ENCODE results near the gene SYCE3. TPM values are rescaled to one million over a fixed set of nuclear protein-coding genes. Genes with fewer than 3 reads are reported as not detected.

Gene SYCE3
- total and polyA plus RNA-seq, 9 of the 15 experiments (the other 6 are each of a cell fraction or from before 2014, with no cell fraction given) = 0.56 TPM; not detected in 8

DNA sequence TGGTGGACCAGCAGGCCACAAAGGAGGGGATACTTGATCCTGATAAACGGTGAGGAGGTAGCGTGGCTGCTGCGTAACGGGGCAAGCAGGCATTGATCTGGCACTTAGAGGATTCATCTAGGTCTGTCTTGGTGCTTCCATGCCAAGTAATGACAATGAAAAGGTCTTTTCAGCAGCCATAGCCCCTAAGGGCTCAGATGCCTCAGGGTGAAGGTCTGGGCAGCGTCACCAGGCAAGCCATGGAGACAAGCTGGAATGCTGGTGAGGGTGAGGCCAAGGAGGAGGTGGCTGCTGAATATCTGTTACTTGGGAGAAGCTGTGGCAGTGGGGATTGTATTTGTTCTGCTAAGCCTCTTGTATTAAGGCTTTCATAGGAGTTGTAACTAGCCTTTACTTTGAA, 24.7 kb upstream of the SYCE3 start:
- intact Hi-C loops (cut with micrococcal nuclease) (no loop called here), in situ Hi-C loops (cut with MboI) (no loop called here)
- H3K4me1 ChIP-seq (replicated peaks in 1 of 2; ENCODE audit: control insufficient read depth in 2 of 2, insufficient read depth in 2 of 2, low read length in 2 of 2) = peaks cover 10% of the 10 kb centered on the region in 2 experiments; a peak in 4 of 5 replicates
- H4K20me1 ChIP-seq (replicated peaks; ENCODE audit: control insufficient read depth, insufficient read depth, low read length) = no peaks in the 10 kb centered on the region
- no peaks in the 10 kb centered on the region for H3K36me3 ChIP-seq (ENCODE audit: control insufficient read depth, insufficient read depth, low read length)
- no TSS peak for BruUV-seq (replicated peaks)
- H3K4me2 ChIP-seq (ENCODE audit: insufficient read depth, low read length) = no peak overlapping the region
- ChIA-PET POLR2A (interaction anchor here (2.7 kb wide), 1 partner anchor 21 kb away, joined by 8 read pairs; no protein-coding TSS in a partner anchor), CTCF (ENCODE audit: low intra/inter-chr PET ratio) (no interaction called here)
- no peaks in the 10 kb centered on the region for H3K79me2 ChIP-seq (ENCODE audit: control insufficient read depth, insufficient read depth, low read length)
- no peak overlapping the region for H2AFZ ChIP-seq (ENCODE audit: low read depth, low read length)
- H3K27ac ChIP-seq (ENCODE audit: extremely low read depth, low read depth, low read length) = no peak overlapping the region
- H3K9me1 ChIP-seq (ENCODE audit: control insufficient read depth, insufficient read depth, low read length) = no peaks in the 10 kb centered on the region
- H3K4me3 ChIP-seq = no peak overlapping the region
- no peak overlapping the region for H3K9ac ChIP-seq (ENCODE audit: insufficient read depth in 1 of 2, low read depth in 2 of 2, low read length in 2 of 2)
- TF ChIP-seq ETV1 (tag; conservative IDR thresholded peaks at IDR 0.05; ENCODE audit: low read depth) (no peak), TOE1 (IDR thresholded peaks at IDR 0.05; ENCODE audit: borderline replicate concordance) (no peak), TOE1 (CRISPR knock-in tag; IDR thresholded peaks at IDR 0.05; ENCODE audit: borderline replicate concordance, low read depth) (no peak), SPI1 (IDR thresholded peaks at IDR 0.05; ENCODE audit: borderline replicate concordance, low read depth, low read length) (no peak), JUN (IDR thresholded peaks at IDR 0.05; ENCODE audit: borderline replicate concordance, low read depth, low read length) (no peak), JUN (CRISPR knock-in tag; IDR thresholded peaks at IDR 0.05; ENCODE audit: borderline replicate concordance) (no peak), TCF7 (IDR thresholded peaks at IDR 0.05; ENCODE audit: borderline replicate concordance) (no peak), ZBTB7A (IDR thresholded peaks at IDR 0.05; ENCODE audit: borderline replicate concordance, control insufficient read depth, low read depth, low read length) (no peak), ZNF76 (CRISPR knock-in tag; IDR thresholded peaks at IDR 0.05; ENCODE audit: borderline replicate concordance) (no peak)
- TF ChIP-seq, protein P1, sequence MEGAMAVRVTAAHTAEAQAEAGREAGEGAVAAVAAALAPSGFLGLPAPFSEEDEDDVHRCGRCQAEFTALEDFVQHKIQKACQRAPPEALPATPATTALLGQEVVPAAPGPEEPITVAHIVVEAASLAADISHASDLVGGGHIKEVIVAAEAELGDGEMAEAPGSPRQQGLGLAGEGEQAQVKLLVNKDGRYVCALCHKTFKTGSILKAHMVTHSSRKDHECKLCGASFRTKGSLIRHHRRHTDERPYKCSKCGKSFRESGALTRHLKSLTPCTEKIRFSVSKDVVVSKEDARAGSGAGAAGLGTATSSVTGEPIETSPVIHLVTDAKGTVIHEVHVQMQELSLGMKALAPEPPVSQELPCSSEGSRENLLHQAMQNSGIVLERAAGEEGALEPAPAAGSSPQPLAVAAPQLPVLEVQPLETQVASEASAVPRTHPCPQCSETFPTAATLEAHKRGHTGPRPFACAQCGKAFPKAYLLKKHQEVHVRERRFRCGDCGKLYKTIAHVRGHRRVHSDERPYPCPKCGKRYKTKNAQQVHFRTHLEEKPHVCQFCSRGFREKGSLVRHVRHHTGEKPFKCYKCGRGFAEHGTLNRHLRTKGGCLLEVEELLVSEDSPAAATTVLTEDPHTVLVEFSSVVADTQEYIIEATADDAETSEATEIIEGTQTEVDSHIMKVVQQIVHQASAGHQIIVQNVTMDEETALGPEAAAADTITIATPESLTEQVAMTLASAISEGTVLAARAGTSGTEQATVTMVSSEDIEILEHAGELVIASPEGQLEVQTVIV (CRISPR knock-in tag; IDR thresholded peaks at IDR 0.05; ENCODE audit: borderline replicate concordance) = no peak
- no peak for FAIRE-seq
- H3K9me3 ChIP-seq (replicated peaks; ENCODE audit: control insufficient read depth, insufficient read depth, low read depth, low read length) = no peaks in the 10 kb centered on the region
- H3K27me3 ChIP-seq (ENCODE audit: control insufficient read depth in 2 of 2, insufficient read depth in 2 of 2, low read length in 2 of 2) = peaks cover 0 to 4% of the 10 kb centered on the region in 2 experiments; a peak in 2 of 5 replicates
- WGBS (ENCODE audit: insufficient coverage, low coverage, missing lambda C conversion rate) = 24% methylated on average over 5 of the region's 5 CpGs
- ATAC-seq = no peak
- no peak for DNase-seq (ENCODE audit: extremely low read depth in 1 of 4, low spot score in 3 of 4)

Data from K562 (cell line).